RWPE2 (cell line): ENCODE data around the gene HIVEP1.

ENCODE experiments used
- ATAC-seq: fragments of 200-7000 bp; cut with Tn5 transposase; 3 replicates; pipeline ENCODE4 v1.9.1; 2021; ENCODE audit warnings: low read depth
- DNase-seq: peaks from one replicate; pipeline ENCODE4 v3.0.0-alpha.2; 2020; ENCODE audit warnings: low spot score
- H3K27ac ChIP-seq: fragments of 450-650 bp; 2 replicates; pipeline ENCODE4 v1.5.1; 2017; ENCODE audit warnings: mild to moderate bottlenecking; ENCODE audit not compliant: poor library complexity, severe bottlenecking
- H3K27me3 ChIP-seq: fragments of 250-450 bp; sonication (Bioruptor Pico); 2 replicates; pipeline ENCODE4 v1.5.1; 2021; ENCODE audit warnings: mild to moderate bottlenecking, moderate library complexity; ENCODE audit not compliant: insufficient read depth, poor library complexity, severe bottlenecking
- H3K36me3 ChIP-seq: fragments of 250-450 bp; sonication (Bioruptor Pico); 2 replicates; pipeline ENCODE4 v1.5.1; 2020; ENCODE audit warnings: low read depth, mild to moderate bottlenecking, moderate library complexity
- H3K4me1 ChIP-seq: fragments of 250-450 bp; sonication (Bioruptor Pico); 2 replicates; pipeline ENCODE4 v1.5.1; 2021; ENCODE audit warnings: mild to moderate bottlenecking, moderate library complexity; ENCODE audit not compliant: insufficient read depth, poor library complexity, severe bottlenecking
- H3K4me3 ChIP-seq: fragments of 250-450 bp; sonication (Bioruptor Pico); 2 replicates; pipeline ENCODE4 v1.5.1; 2021; ENCODE audit warnings: mild to moderate bottlenecking, moderate library complexity; ENCODE audit not compliant: severe bottlenecking
- H3K9me3 ChIP-seq: fragments of 250-450 bp; sonication (Bioruptor Pico); 2 replicates; pipeline ENCODE4 v1.5.1; 2021; ENCODE audit warnings: mild to moderate bottlenecking, moderate library complexity; ENCODE audit not compliant: severe bottlenecking
- CTCF ChIP-seq: fragments of 450-650 bp; IDR thresholded peaks from one replicate; pipeline ENCODE4 v1.5.1; 2017; ENCODE audit warnings: mild to moderate bottlenecking, moderate library complexity; ENCODE audit not compliant: poor library complexity, severe bottlenecking

HIVEP1 gene

GRCh38 chr6:12148841-12149240, 136.7 kb downstream of the HIVEP1 start:
- DNase-seq (no peak), ATAC-seq (no peak)
- TF ChIP-seq CTCF, result no peak
- Histone ChIP-seq H3K27me3 (no peaks in the 10 kb centered on the region), H3K4me1 (peaks cover 7% of the 10 kb centered on the region), H3K4me3 (no peak overlapping the region), H3K27ac (peak overlapping the region; percentile 18), H3K9me3 (no peaks in the 10 kb centered on the region), H3K36me3 (peaks cover 11% of the 10 kb centered on the region; the same call in 1 of the 2 replicates)

GRCh38 chr6:12149944-12150510, 137.9 kb downstream of the HIVEP1 start:
- Histone ChIP-seq H3K4me3 (no peak overlapping the region), H3K27me3 (no peaks in the 10 kb centered on the region), H3K9me3 (no peaks in the 10 kb centered on the region), H3K4me1 (peaks cover 7% of the 10 kb centered on the region), H3K36me3 (peaks cover 11% of the 10 kb centered on the region; the same call in 1 of the 2 replicates), H3K27ac (no peak overlapping the region)
- ATAC-seq (no peak), DNase-seq (no peak)
- TF ChIP-seq CTCF, result no peak

GRCh38 chr6:12150812-12151432, 138.8 kb downstream of the HIVEP1 start:
- Histone ChIP-seq H3K36me3 (peaks cover 11% of the 10 kb centered on the region; the same call in 1 of the 2 replicates), H3K9me3 (no peaks in the 10 kb centered on the region), H3K4me1 (peaks cover 7% of the 10 kb centered on the region), H3K27ac (no peak overlapping the region), H3K27me3 (no peaks in the 10 kb centered on the region), H3K4me3 (no peak overlapping the region)
- peak; percentile 87 for TF ChIP-seq CTCF
- ATAC-seq, result peak; percentile 62; the same call in 1 of the 3 replicates
- no peak for DNase-seq

- H3K9me3 ChIP-seq, result no peaks in the 10 kb centered on the region
- ATAC-seq (no peak), DNase-seq (no peak)
- H3K27me3 ChIP-seq, result no peaks in the 10 kb centered on the region
- H3K36me3 ChIP-seq, result peaks cover 11% of the 10 kb centered on the region; the same call in 1 of the 2 replicates
- H3K4me3 ChIP-seq, result no peak overlapping the region
- no peak for TF ChIP-seq CTCF
- H3K27ac ChIP-seq, result no peak overlapping the region
- peaks cover 7% of the 10 kb centered on the region for H3K4me1 ChIP-seq
These were observed 139.3 kb downstream of the HIVEP1 start for GRCh38 chr6:12151433-12151820.
